DND-41 (cell line): ENCODE measurements around the gene PHF2.

ENCODE experiments used
- ATAC-seq: fragments of 200-7000 bp; cut with Tn5 transposase; 3 replicates; pipeline ENCODE4 v1.9.1; 2021; ENCODE audit warnings: low read depth; ENCODE audit not compliant: insufficient read depth
- DNase-seq: peaks from one replicate; pipeline ENCODE4 v3.0.0-alpha.2; 2020
- H2AFZ ChIP-seq: 2 replicates; pipeline ENCODE4 v1.6.0; 2012; ENCODE audit warnings: low read depth, low read length
- H3K27ac ChIP-seq: 2 replicates; pipeline ENCODE4 v1.5.1; 2012; ENCODE audit warnings: low read length, inconsistent platforms
- H3K27me3 ChIP-seq: fragments of 200-600 bp; sonication (generic); 2 replicates; pipeline ENCODE4 v1.6.0; 2012; ENCODE audit warnings: low read length, mild to moderate bottlenecking, inconsistent platforms; ENCODE audit not compliant: insufficient read depth, poor library complexity
- H3K36me3 ChIP-seq: 2 replicates; pipeline ENCODE4 v1.5.1; 2012; ENCODE audit warnings: low read length, inconsistent platforms; ENCODE audit not compliant: insufficient read depth
- H3K4me1 ChIP-seq: 2 replicates; pipeline ENCODE4 v1.5.1; 2012; ENCODE audit warnings: mild to moderate bottlenecking, low read length; ENCODE audit not compliant: insufficient read depth
- H3K4me2 ChIP-seq: 2 replicates; pipeline ENCODE4 v1.6.0; 2012; ENCODE audit warnings: mild to moderate bottlenecking, moderate library complexity, low read length, inconsistent platforms; ENCODE audit not compliant: insufficient read depth
- H3K4me3 ChIP-seq, 2 experiments: fragments of 200-600 bp in 1 of 2; shearing (Covaris generic) in 1 of 2; 2 replicates each; pipeline ENCODE4 v1.5.1; 2012 to 2016; ENCODE audit warnings: inconsistent platforms in 2 of 2, low read length in 2 of 2, mild to moderate bottlenecking in 2 of 2, low read depth in 1 of 2, moderate library complexity in 1 of 2
- H3K79me2 ChIP-seq: 2 replicates; pipeline ENCODE4 v1.6.0; 2012; ENCODE audit warnings: low read length, inconsistent platforms; ENCODE audit not compliant: insufficient read depth
- H3K9ac ChIP-seq: 2 replicates; pipeline ENCODE4 v1.6.0; 2012; ENCODE audit warnings: low read depth, mild to moderate bottlenecking, inconsistent platforms, low read length, moderate library complexity
- H3K9me3 ChIP-seq: 2 replicates; pipeline ENCODE4 v1.5.1; 2012; ENCODE audit warnings: low read length, moderate library complexity, mild to moderate bottlenecking, inconsistent platforms; ENCODE audit not compliant: insufficient read depth, severe bottlenecking
- H4K20me1 ChIP-seq: 2 replicates; pipeline ENCODE4 v1.6.0; 2012; ENCODE audit warnings: low read length; ENCODE audit not compliant: insufficient read depth
- CTCF ChIP-seq: IDR thresholded peaks from 2 replicates; pipeline ENCODE4 v1.5.1; 2012; ENCODE audit warnings: borderline replicate concordance, low read length, moderate library complexity, mild to moderate bottlenecking; ENCODE audit not compliant: poor library complexity, severe bottlenecking; ENCODE audit errors: extremely low read depth
- EZH2 ChIP-seq: IDR thresholded peaks from 3 replicates; pipeline ENCODE4 v1.6.1; 2012; ENCODE audit warnings: borderline replicate concordance, low read depth, mild to moderate bottlenecking, moderate library complexity, low read length, inconsistent platforms; ENCODE audit not compliant: severe bottlenecking

PHF2 gene

DNA sequence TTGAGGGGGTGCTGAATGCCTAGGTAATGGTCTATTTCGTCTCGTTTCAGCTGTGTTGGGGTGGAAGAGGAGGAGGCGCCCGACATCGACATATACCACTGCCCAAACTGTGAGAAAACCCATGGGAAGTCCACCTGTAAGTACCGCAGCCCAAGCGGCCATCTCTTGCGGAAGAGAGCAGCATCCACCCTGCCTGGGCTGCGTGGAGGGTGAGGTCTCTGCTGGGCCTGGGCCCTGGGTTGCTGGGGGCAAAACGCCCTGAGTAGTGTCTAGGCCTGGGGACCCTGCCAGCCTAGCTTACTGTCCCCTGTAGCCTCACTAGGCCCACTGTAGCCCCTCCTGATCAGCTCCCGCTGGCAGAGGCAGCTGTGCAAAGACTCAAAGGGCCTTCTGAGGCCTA is 53.5 kb downstream of the PHF2 start:
- no peak for TF ChIP-seq EZH2
- TF ChIP-seq CTCF: no peak
- H3K36me3 ChIP-seq: peaks cover 50% of the 10 kb centered on the region

DNA sequence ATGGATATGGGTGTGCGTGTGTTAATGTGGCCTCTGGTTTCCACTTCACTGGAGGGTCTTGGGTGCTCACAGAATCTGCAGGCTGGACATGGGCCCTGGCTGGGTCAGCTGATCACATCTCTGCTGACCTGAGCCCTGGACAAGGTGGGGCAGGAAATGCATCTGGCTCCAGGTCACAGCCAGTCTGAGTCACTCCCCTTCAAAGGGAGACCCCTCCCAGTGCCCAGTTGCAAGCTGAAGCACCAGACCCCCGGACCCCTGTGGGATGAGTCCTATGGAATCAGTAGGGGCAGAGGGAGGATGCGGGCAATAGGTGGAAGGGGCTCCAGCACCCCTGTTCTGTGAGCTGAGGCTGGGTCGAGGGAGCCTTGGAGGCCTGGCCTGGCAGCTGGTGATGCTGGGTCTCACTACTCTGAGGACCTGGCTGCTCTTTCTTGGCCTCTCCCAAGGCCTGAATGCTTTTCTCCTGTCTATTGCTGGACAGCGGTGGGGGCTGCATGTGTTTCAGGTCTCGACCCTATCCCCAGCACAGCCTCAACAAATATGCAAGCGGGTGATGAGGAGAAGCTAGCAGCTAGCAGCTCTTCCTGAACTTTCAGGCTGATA is 54.5 kb downstream of the PHF2 start:
- H3K9me3 ChIP-seq: peaks cover 5% of the 10 kb centered on the region
- H3K4me1 ChIP-seq: no peaks in the 10 kb centered on the region
- H3K4me3 ChIP-seq: no peak overlapping the region
- peaks cover 18% of the 10 kb centered on the region for H4K20me1 ChIP-seq
- H3K4me2 ChIP-seq: no peak overlapping the region
- DNase-seq (no peak), ATAC-seq (no peak)
- peaks cover 59% of the 10 kb centered on the region for H3K36me3 ChIP-seq
- H2AFZ ChIP-seq: no peak overlapping the region
- peaks cover 32% of the 10 kb centered on the region for H3K79me2 ChIP-seq
- H3K9ac ChIP-seq: no peak overlapping the region
- no peak for TF ChIP-seq CTCF
- no peak for TF ChIP-seq EZH2
- no peak overlapping the region for H3K27ac ChIP-seq
- no peaks in the 10 kb centered on the region for H3K27me3 ChIP-seq

More for the DNA sequence above, 53.5 kb downstream of the PHF2 start:
- Histone ChIP-seq H2AFZ (no peak overlapping the region), H3K4me2 (no peak overlapping the region), H3K4me3 (no peak overlapping the region), H3K4me1 (no peaks in the 10 kb centered on the region), H3K9ac (no peak overlapping the region), H3K27ac (no peak overlapping the region), H3K27me3 (no peaks in the 10 kb centered on the region), H3K79me2 (peaks cover 40% of the 10 kb centered on the region), H4K20me1 (peaks cover 18% of the 10 kb centered on the region), H3K9me3 (peaks cover 5% of the 10 kb centered on the region)
- DNase-seq (no peak), ATAC-seq (no peak)

DNA sequence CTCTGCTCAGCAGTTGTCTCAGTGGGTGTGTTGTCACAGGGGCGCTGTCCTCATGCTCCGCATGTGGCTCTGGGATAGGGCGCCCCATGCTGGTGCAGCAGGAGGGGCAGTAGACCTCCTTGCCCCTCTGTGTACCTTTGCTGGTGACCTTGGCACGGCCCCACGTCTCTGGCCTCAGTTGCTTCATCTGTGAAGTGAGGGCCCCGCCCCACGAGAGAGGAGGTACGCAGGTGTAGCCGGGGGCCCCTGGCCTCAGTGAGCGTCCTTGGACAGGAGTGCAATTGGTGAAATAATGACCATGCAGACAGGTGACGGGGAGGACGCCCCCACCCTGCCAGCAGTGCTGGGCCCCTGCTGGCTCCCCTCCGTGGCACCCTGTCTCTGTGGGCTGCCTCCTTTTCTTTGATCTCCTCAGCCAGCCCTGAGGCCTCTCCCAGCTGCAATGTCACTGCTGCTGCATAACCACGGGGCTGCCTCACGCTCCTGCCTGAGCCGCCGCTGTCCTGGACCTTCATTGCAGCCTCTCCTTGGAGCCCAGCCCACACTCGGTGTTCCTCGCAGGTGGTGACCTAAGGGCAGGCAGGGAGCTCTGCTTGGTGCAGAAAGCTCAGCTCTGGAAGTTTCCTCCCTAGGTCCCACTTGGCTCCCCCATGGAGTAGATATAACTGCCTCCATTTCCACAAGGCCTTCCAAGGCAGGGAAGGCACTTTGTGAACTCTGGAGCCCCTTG is 57.3 kb downstream of the PHF2 start:
- Histone ChIP-seq H3K27ac (no peak overlapping the region), H3K4me3 (no peak overlapping the region), H2AFZ (no peak overlapping the region), H3K79me2 (peaks cover 7% of the 10 kb centered on the region), H3K9ac (no peak overlapping the region), H4K20me1 (peaks cover 18% of the 10 kb centered on the region), H3K36me3 (peaks cover 87% of the 10 kb centered on the region), H3K27me3 (no peaks in the 10 kb centered on the region), H3K9me3 (peaks cover 8% of the 10 kb centered on the region), H3K4me1 (no peaks in the 10 kb centered on the region), H3K4me2 (no peak overlapping the region)
- no peak for TF ChIP-seq CTCF
- TF ChIP-seq EZH2: no peak
- peak; percentile 33 for DNase-seq
- ATAC-seq: peak; percentile 80
